Nephron progenitor cell (in vitro differentiated cells): ENCODE data around the gene CLVS2.

Experiments used
- DNase-seq: peaks from one replicate; pipeline ENCODE4 v3.0.0; 2021
- H3K27ac Mint-ChIP-seq: 2 replicates; pipeline ENCODE4 v1.8.0; 2021; ENCODE audit warnings: mild to moderate bottlenecking, moderate library complexity, mixed read lengths
- H3K27me3 Mint-ChIP-seq: 2 replicates; pipeline ENCODE4 v1.8.0; 2021; ENCODE audit warnings: mild to moderate bottlenecking, low read depth, mixed read lengths; ENCODE audit not compliant: poor library complexity
- H3K36me3 Mint-ChIP-seq: 2 replicates; pipeline ENCODE4 v1.8.0; 2021; ENCODE audit warnings: low read depth, mixed read lengths
- H3K4me1 Mint-ChIP-seq: 2 replicates; pipeline ENCODE4 v1.8.0; 2021; ENCODE audit warnings: mixed read lengths
- H3K4me3 Mint-ChIP-seq: 2 replicates; pipeline ENCODE4 v1.8.0; 2021; ENCODE audit warnings: mild to moderate bottlenecking, moderate library complexity, mixed read lengths
- H3K9me3 Mint-ChIP-seq: 2 replicates; pipeline ENCODE4 v1.8.0; 2021; ENCODE audit warnings: mild to moderate bottlenecking, moderate library complexity, mixed read lengths
- CTCF ChIP-seq: fragments of 200-600 bp; sonication (generic); IDR thresholded peaks from 2 replicates; pipeline ENCODE4 v1.5.0; 2021; ENCODE audit warnings: antibody characterized with exemption

Gene CLVS2

GRCh38 chr6:123014835-123015234 is 18.8 kb downstream of the CLVS2 start:
- H3K36me3 Mint-ChIP-seq: no peaks in the 10 kb centered on the region
- no peak for TF ChIP-seq CTCF
- no peak overlapping the region for H3K4me3 Mint-ChIP-seq

GRCh38 chr6:123016431-123017103 is 20.5 kb downstream of the CLVS2 start:
- Mint-ChIP-seq H3K27me3 (no peaks in the 10 kb centered on the region), H3K27ac (no peak overlapping the region), H3K4me1 (no peaks in the 10 kb centered on the region), H3K4me3 (no peak overlapping the region), H3K36me3 (no peaks in the 10 kb centered on the region), H3K9me3 (no peaks in the 10 kb centered on the region)
- DNase-seq: no peak
- TF ChIP-seq CTCF: no peak

More at GRCh38 chr6:123014835-123015234, 18.8 kb downstream of the CLVS2 start:
- Mint-ChIP-seq H3K9me3 (no peaks in the 10 kb centered on the region), H3K27me3 (no peaks in the 10 kb centered on the region), H3K4me1 (no peaks in the 10 kb centered on the region), H3K27ac (no peak overlapping the region)
- no peak for DNase-seq

GRCh38 chr6:123017104-123017682 is 21.2 kb downstream of the CLVS2 start:
- Mint-ChIP-seq H3K27ac (no peak overlapping the region), H3K4me3 (no peak overlapping the region), H3K4me1 (no peaks in the 10 kb centered on the region), H3K36me3 (no peaks in the 10 kb centered on the region), H3K9me3 (no peaks in the 10 kb centered on the region), H3K27me3 (no peaks in the 10 kb centered on the region)
- no peak for DNase-seq
- no peak for TF ChIP-seq CTCF

- H3K27me3 Mint-ChIP-seq: no peaks in the 10 kb centered on the region
- H3K4me1 Mint-ChIP-seq: no peaks in the 10 kb centered on the region
- H3K9me3 Mint-ChIP-seq: no peaks in the 10 kb centered on the region
- no peak overlapping the region for H3K4me3 Mint-ChIP-seq
- no peaks in the 10 kb centered on the region for H3K36me3 Mint-ChIP-seq
- DNase-seq: peak; percentile 57
- no peak overlapping the region for H3K27ac Mint-ChIP-seq
- no peak for TF ChIP-seq CTCF
These were observed 26.9 kb downstream of the CLVS2 start for GRCh38 chr6:123022975-123023374.

- DNase-seq: no peak
- no peak for TF ChIP-seq CTCF
- Mint-ChIP-seq H3K27me3 (no peaks in the 10 kb centered on the region), H3K9me3 (no peaks in the 10 kb centered on the region), H3K27ac (no peak overlapping the region), H3K36me3 (no peaks in the 10 kb centered on the region), H3K4me1 (peaks cover 6% of the 10 kb centered on the region), H3K4me3 (no peak overlapping the region)
These were observed 28.9 kb downstream of the CLVS2 start for GRCh38 chr6:123024976-123025375.

- DNase-seq: no peak
- Mint-ChIP-seq H3K36me3 (no peaks in the 10 kb centered on the region), H3K9me3 (no peaks in the 10 kb centered on the region), H3K27ac (no peak overlapping the region), H3K27me3 (peaks cover 5% of the 10 kb centered on the region), H3K4me1 (peaks cover 6% of the 10 kb centered on the region), H3K4me3 (no peak overlapping the region)
- no peak for TF ChIP-seq CTCF
These were observed 31.4 kb downstream of the CLVS2 start for GRCh38 chr6:123027408-123027807.
